H9 (cell line): Measurements from ENCODE around the gene CDAN1. TPM values are rescaled to one million over a fixed set of nuclear protein-coding genes. Genes with fewer than 3 reads are reported as not detected.

Experiments
- DNase-seq: peaks from one replicate; pipeline ENCODE4 v3.0.0-alpha.2; 2017
- H2AFZ ChIP-seq: one replicate; pipeline ENCODE4 v1.6.1; 2013; ENCODE audit warnings: mild to moderate bottlenecking, low read length, control low read depth, moderate library complexity
- H2AK5ac ChIP-seq: 2 replicates; pipeline ENCODE4 v1.6.1; 2013; ENCODE audit warnings: low read length, control low read depth, mixed read lengths; ENCODE audit not compliant: insufficient read length
- H2BK120ac ChIP-seq: one replicate; pipeline ENCODE4 v1.6.1; 2013; ENCODE audit warnings: low read depth, mild to moderate bottlenecking, low read length, control low read depth, inconsistent platforms; ENCODE audit not compliant: poor library complexity, severe bottlenecking
- H2BK12ac ChIP-seq: 2 replicates; pipeline ENCODE4 v1.6.1; 2013; ENCODE audit warnings: low read length, control low read depth, mixed read lengths, low read depth; ENCODE audit not compliant: insufficient read length
- H2BK15ac ChIP-seq: 2 replicates; pipeline ENCODE4 v1.6.1; 2013; ENCODE audit warnings: low read depth, low read length, control low read depth
- H2BK20ac ChIP-seq: one replicate; pipeline ENCODE4 v1.6.1; 2013; ENCODE audit warnings: low read depth, mild to moderate bottlenecking, low read length, control low read depth, inconsistent platforms; ENCODE audit not compliant: poor library complexity, severe bottlenecking
- H2BK5ac ChIP-seq: 2 replicates; pipeline ENCODE4 v1.6.1; 2013; ENCODE audit warnings: low read length, control low read depth, mixed read lengths; ENCODE audit not compliant: insufficient read length
- H3K14ac ChIP-seq: 2 replicates; pipeline ENCODE4 v1.6.1; 2013; ENCODE audit warnings: low read length, control low read depth; ENCODE audit not compliant: insufficient read depth
- H3K18ac ChIP-seq: 2 replicates; pipeline ENCODE4 v1.6.1; 2013; ENCODE audit warnings: low read depth, mild to moderate bottlenecking, mixed read lengths, low read length, control low read depth; ENCODE audit not compliant: insufficient read length
- H3K23ac ChIP-seq: 2 replicates; pipeline ENCODE4 v1.6.1; 2013; ENCODE audit warnings: low read length, control low read depth, mixed read lengths, low read depth; ENCODE audit not compliant: insufficient read length
- H3K23me2 ChIP-seq: 2 replicates; pipeline ENCODE4 v1.6.1; 2013; ENCODE audit warnings: low read depth, mild to moderate bottlenecking, mixed read lengths, low read length, control low read depth; ENCODE audit not compliant: insufficient read length, poor library complexity, severe bottlenecking
- H3K27ac ChIP-seq: 2 replicates; pipeline ENCODE4 v1.5.1; 2013; ENCODE audit warnings: low read length, control low read depth, mixed read lengths, low read depth; ENCODE audit not compliant: insufficient read length
- H3K27me3 ChIP-seq: 2 replicates; pipeline ENCODE4 v1.6.1; 2013; ENCODE audit warnings: low read length, control low read depth, inconsistent platforms; ENCODE audit not compliant: insufficient read depth
- H3K4ac ChIP-seq: 2 replicates; pipeline ENCODE4 v1.6.1; 2013; ENCODE audit warnings: low read depth, mild to moderate bottlenecking, control low read depth, inconsistent platforms, low read length, moderate library complexity
- H3K4me1 ChIP-seq: 2 replicates; pipeline ENCODE4 v1.6.1; 2013; ENCODE audit warnings: low read length, control low read depth, inconsistent platforms; ENCODE audit not compliant: insufficient read depth
- H3K4me2 ChIP-seq: 2 replicates; pipeline ENCODE4 v1.6.1; 2013; ENCODE audit warnings: low read length, control low read depth, mixed read lengths; ENCODE audit not compliant: insufficient read length, insufficient read depth
- H3K56ac ChIP-seq: 2 replicates; pipeline ENCODE4 v1.6.1; 2013; ENCODE audit warnings: low read depth, mild to moderate bottlenecking, mixed read lengths, low read length, control low read depth; ENCODE audit not compliant: insufficient read length
- H3K79me1 ChIP-seq: 2 replicates; pipeline ENCODE4 v1.6.1; 2013; ENCODE audit warnings: low read depth, mild to moderate bottlenecking, moderate library complexity, low read length, control low read depth, inconsistent platforms; ENCODE audit not compliant: insufficient read depth, poor library complexity, severe bottlenecking
- H3K79me2 ChIP-seq: 2 replicates; pipeline ENCODE4 v1.6.1; 2013; ENCODE audit warnings: low read length, control low read depth, inconsistent platforms; ENCODE audit not compliant: insufficient read depth
- H3K9ac ChIP-seq: 2 replicates; pipeline ENCODE4 v1.6.1; 2013; ENCODE audit warnings: low read length, control low read depth, mixed read lengths; ENCODE audit not compliant: insufficient read length; ENCODE audit errors: extremely low read depth
- H3K9me3 ChIP-seq: one replicate; pipeline ENCODE4 v1.6.1; 2013; ENCODE audit warnings: low read depth, low read length, inconsistent platforms; ENCODE audit not compliant: control insufficient read depth
- H3T11ph ChIP-seq: one replicate; pipeline ENCODE4 v1.6.1; 2013; ENCODE audit warnings: mild to moderate bottlenecking, low read length, control low read depth, inconsistent platforms
- H4K20me1 ChIP-seq: one replicate; pipeline ENCODE4 v1.6.1; 2013; ENCODE audit not compliant: control insufficient read depth, insufficient read length, insufficient read depth
- H4K5ac ChIP-seq: 2 replicates; pipeline ENCODE4 v1.6.1; 2013; ENCODE audit warnings: low read depth, mild to moderate bottlenecking, mixed read lengths, low read length, control low read depth; ENCODE audit not compliant: insufficient read length
- H4K8ac ChIP-seq: replicated peaks from 2 replicates; pipeline ENCODE4 v1.6.1; 2013; ENCODE audit warnings: low read length, control low read depth, mixed read lengths, low read depth; ENCODE audit not compliant: insufficient read length
- H4K91ac ChIP-seq: 2 replicates; pipeline ENCODE4 v1.6.1; 2013; ENCODE audit warnings: low read depth, mild to moderate bottlenecking, moderate library complexity, mixed read lengths, low read length, control low read depth; ENCODE audit not compliant: insufficient read length
- H3K27ac Mint-ChIP-seq, 3 experiments: 2 replicates in 2 of 3; 3 replicates in 1 of 3; pipeline ENCODE4 v1.8.0; 2020 to 2021; ENCODE audit warnings: mixed read lengths in 3 of 3, mild to moderate bottlenecking in 1 of 3, moderate library complexity in 1 of 3
- H3K27me3 Mint-ChIP-seq: 2 replicates; pipeline ENCODE4 v1.8.0; 2021; ENCODE audit warnings: low read depth, mild to moderate bottlenecking, moderate library complexity, mixed read lengths
- H3K36me3 Mint-ChIP-seq, 3 experiments: 2 replicates in 2 of 3; 3 replicates in 1 of 3; pipeline ENCODE4 v1.8.0; 2020 to 2021; ENCODE audit warnings: low read depth in 3 of 3, mixed read lengths in 3 of 3; ENCODE audit not compliant: insufficient read depth in 1 of 3
- H3K4me1 Mint-ChIP-seq, 2 experiments: 2 replicates each; pipeline ENCODE4 v1.8.0; 2020; ENCODE audit warnings: mixed read lengths in 2 of 2
- H3K4me3 Mint-ChIP-seq, 2 experiments: 2 replicates in 1 of 2; 3 replicates in 1 of 2; pipeline ENCODE4 v1.8.0; 2020 to 2021; ENCODE audit warnings: mild to moderate bottlenecking in 2 of 2, mixed read lengths in 2 of 2, moderate library complexity in 1 of 2
- H3K9me3 Mint-ChIP-seq, 2 experiments: 2 replicates in 1 of 2; 3 replicates in 1 of 2; pipeline ENCODE4 v1.8.0; 2020; ENCODE audit warnings: mild to moderate bottlenecking in 2 of 2, mixed read lengths in 2 of 2, moderate library complexity in 1 of 2
- CTCF ChIP-seq: fragments of 200-600 bp; sonication (generic); conservative IDR thresholded peaks from 3 replicates; pipeline ENCODE4 v1.8.0; 2021; ENCODE audit warnings: antibody characterized with exemption, mild to moderate bottlenecking
- WGBS: extraction: QIAGEN DNeasy Blood & Tissue Kit; methylation state at CpG from one replicate; pipeline ENCODE4 v1.1.7; 2013; ENCODE audit warnings: missing lambda C conversion rate, low lambda C conversion rate, mixed read lengths; ENCODE audit not compliant: insufficient read length; ENCODE audit errors: extremely low coverage; 5-methylcytosine and 5-hydroxymethylcytosine counted together
- total RNA-seq: library from RNA; stranded (reverse); gene quantifications from 2 replicates; pipeline ENCODE4 v1.2.1, GENCODE V29; 2021

Gene CDAN1
- total RNA-seq, 1 experiment from 2014 or later = 20.4 TPM

GRCh38 chr15:42707068-42707467 is 29.9 kb downstream of the CDAN1 start:
- no peak overlapping the region for H4K5ac ChIP-seq
- no peaks in the 10 kb centered on the region for H4K20me1 ChIP-seq
- Mint-ChIP-seq H3K4me3 (no peak overlapping the region), H3K9me3 (no peaks in the 10 kb centered on the region), H3K27ac (no peak overlapping the region), H3K4me1 (no peaks in the 10 kb centered on the region), H3K36me3 (no peaks in the 10 kb centered on the region), H3K27me3 (no peaks in the 10 kb centered on the region)
- no peak overlapping the region for H3K18ac ChIP-seq
- H3K79me1 ChIP-seq = no peaks in the 10 kb centered on the region
- H3K27me3 ChIP-seq = no peaks in the 10 kb centered on the region
- no peaks in the 10 kb centered on the region for H3K4me1 ChIP-seq
- no peak overlapping the region for H2BK20ac ChIP-seq
- H3K79me2 ChIP-seq = no peaks in the 10 kb centered on the region
- no peak for DNase-seq
- TF ChIP-seq CTCF = no peak
- H3K23me2 ChIP-seq = no peaks in the 10 kb centered on the region
- no peak overlapping the region for H3K4me2 ChIP-seq
- H4K8ac ChIP-seq = no peak overlapping the region
- no peak overlapping the region for H2AFZ ChIP-seq
- no peak overlapping the region for H2AK5ac ChIP-seq
- H3K9me3 ChIP-seq = no peaks in the 10 kb centered on the region
- H3K4ac ChIP-seq = no peak overlapping the region
- H3K27ac ChIP-seq = no peak overlapping the region
- H2BK15ac ChIP-seq = no peak overlapping the region
- no peak overlapping the region for H3K14ac ChIP-seq
- H4K91ac ChIP-seq = no peak overlapping the region
- H2BK5ac ChIP-seq = no peak overlapping the region
- H2BK12ac ChIP-seq = no peak overlapping the region
- WGBS = no CpG with 5 or more reads among the region's 2 CpGs
- H2BK120ac ChIP-seq = no peak overlapping the region
- H3T11ph ChIP-seq = no peak overlapping the region
- no peak overlapping the region for H3K23ac ChIP-seq
- H3K9ac ChIP-seq = no peak overlapping the region
- H3K56ac ChIP-seq = no peak overlapping the region
